ENCODE results near the gene TMOD2.

TMOD2 gene

GRCh38 chr15:51812598-51812997, 61.2 kb downstream of the TMOD2 start:
- DNase-seq (ENCODE audit: low read depth in 2 of 3, low spot score in 1 of 3), result no peak

- DNase-seq (ENCODE audit: low read depth in 2 of 3, low spot score in 1 of 3), result no peak
Measured at GRCh38 chr15:51814606-51815005, 63.2 kb downstream of the TMOD2 start.

GRCh38 chr15:51816611-51817010, 65.2 kb downstream of the TMOD2 start:
- no peak for DNase-seq (ENCODE audit: low read depth in 2 of 3, low spot score in 1 of 3)

GRCh38 chr15:51818150-51818549, 66.8 kb downstream of the TMOD2 start:
- no peak for DNase-seq (ENCODE audit: low read depth in 2 of 3, low spot score in 1 of 3)

GRCh38 chr15:51825698-51826097, 74.3 kb downstream of the TMOD2 start:
- no peak for DNase-seq (ENCODE audit: low read depth in 2 of 3, low spot score in 1 of 3)

GRCh38 chr15:51828621-51829375, 77.4 kb downstream of the TMOD2 start:
- DNase-seq (ENCODE audit: low read depth in 2 of 3, low spot score in 1 of 3), result no peak

GRCh38 chr15:51829376-51830275, 78.2 kb downstream of the TMOD2 start, which contains the start of gene TMOD3:
Gene TMOD3, plus strand, starts transcription at chr15:51829653. Its CDS starts 33,232 bp downstream, at chr15:51862885.
- DNase-seq (ENCODE audit: low read depth in 2 of 3, low spot score in 1 of 3), result peak; percentile 83 to 91 (median 86)

- DNase-seq (ENCODE audit: low read depth in 2 of 3, low spot score in 1 of 3), result no peak
Measured at GRCh38 chr15:51830276-51830806, 78.9 kb downstream of the TMOD2 start.

GRCh38 chr15:51833772-51834171, 82.4 kb downstream of the TMOD2 start:
- DNase-seq (ENCODE audit: low read depth in 2 of 3, low spot score in 1 of 3), result no peak

- no peak for DNase-seq (ENCODE audit: low read depth in 2 of 3, low spot score in 1 of 3)
Measured at GRCh38 chr15:51837792-51838251, 86.4 kb downstream of the TMOD2 start.

GRCh38 chr15:51838270-51838669, 86.9 kb downstream of the TMOD2 start:
- no peak for DNase-seq (ENCODE audit: low read depth in 2 of 3, low spot score in 1 of 3)

- DNase-seq (ENCODE audit: low read depth in 2 of 3, low spot score in 1 of 3), result no peak
Measured at GRCh38 chr15:51840692-51841091, 89.3 kb downstream of the TMOD2 start.

- DNase-seq (ENCODE audit: low read depth in 2 of 3, low spot score in 1 of 3), result no peak
Measured at GRCh38 chr15:51841406-51842040, 90.1 kb downstream of the TMOD2 start.

- DNase-seq (ENCODE audit: low read depth in 2 of 3, low spot score in 1 of 3), result no peak
Measured at GRCh38 chr15:51842265-51842664, 90.9 kb downstream of the TMOD2 start.

GRCh38 chr15:51842852-51843737, 91.7 kb downstream of the TMOD2 start:
- DNase-seq (ENCODE audit: low read depth in 2 of 3, low spot score in 1 of 3), result no peak

GRCh38 chr15:51844747-51845426, 93.5 kb downstream of the TMOD2 start:
- no peak for DNase-seq (ENCODE audit: low read depth in 2 of 3, low spot score in 1 of 3)

- no peak for DNase-seq (ENCODE audit: low read depth in 2 of 3, low spot score in 1 of 3)
Measured at GRCh38 chr15:51846066-51846462, 94.7 kb downstream of the TMOD2 start.

- no peak for DNase-seq (ENCODE audit: low read depth in 2 of 3, low spot score in 1 of 3)
Measured at GRCh38 chr15:51846463-51847230, 95.2 kb downstream of the TMOD2 start.

- DNase-seq (ENCODE audit: low read depth in 2 of 3, low spot score in 1 of 3), result no peak
Measured at GRCh38 chr15:51848811-51849210, 97.4 kb downstream of the TMOD2 start.

Measured in stimulated activated CD4-positive, alpha-beta T cell treated with anti-CD3 and anti-CD28 coated beads, Interleukin-12 subunit alpha, Interleukin-12 subunit beta, amount 100 ng/mL, for 48 hours (primary cell).